GM18526 (cell line): Measurements from ENCODE around the gene SNRPA.
A peak's percentile ranks its signal among the peaks of the same experiment; 100 is the strongest.

Experiments used
- POLR2A ChIP-seq: IDR thresholded peaks from 3 replicates; pipeline ENCODE4 v1.6.1; 2011; ENCODE audit not compliant: insufficient read length; ENCODE audit errors: extremely low read depth

The SNRPA gene

GRCh38 chr19:40717325-40717879, 33.6 kb upstream of the SNRPA start:
- no peak for TF ChIP-seq POLR2A

- TF ChIP-seq POLR2A, result no peak
Observed at GRCh38 chr19:40717880-40718773, 32.9 kb upstream of the SNRPA start.

- TF ChIP-seq POLR2A, result peak; percentile 33
Observed at GRCh38 chr19:40718774-40719391, 32.1 kb upstream of the SNRPA start.

- no peak for TF ChIP-seq POLR2A
Observed at GRCh38 chr19:40719414-40719894, 31.5 kb upstream of the SNRPA start.

GRCh38 chr19:40721140-40721486, 29.9 kb upstream of the SNRPA start:
- no peak for TF ChIP-seq POLR2A

GRCh38 chr19:40721936-40722661, 28.9 kb upstream of the SNRPA start:
- TF ChIP-seq POLR2A, result no peak

- TF ChIP-seq POLR2A, result no peak
Observed at GRCh38 chr19:40723661-40724254, 27.2 kb upstream of the SNRPA start.

GRCh38 chr19:40724315-40724714, 26.7 kb upstream of the SNRPA start:
- TF ChIP-seq POLR2A, result no peak

GRCh38 chr19:40724855-40725254, 26.1 kb upstream of the SNRPA start:
- TF ChIP-seq POLR2A, result no peak

GRCh38 chr19:40726279-40726678, 24.7 kb upstream of the SNRPA start:
- TF ChIP-seq POLR2A, result no peak

- TF ChIP-seq POLR2A, result no peak
Observed at GRCh38 chr19:40733149-40733548, 17.9 kb upstream of the SNRPA start.

- no peak for TF ChIP-seq POLR2A
Observed at GRCh38 chr19:40735013-40735771, 15.8 kb upstream of the SNRPA start.

- TF ChIP-seq POLR2A, result no peak
Observed at GRCh38 chr19:40736661-40737060, 14.3 kb upstream of the SNRPA start.

GRCh38 chr19:40737102-40737644, 13.8 kb upstream of the SNRPA start:
- TF ChIP-seq POLR2A, result no peak
